HUES48 (cell line): ENCODE measurements around the gene WFS1.

ENCODE experiments used
- H3K27ac ChIP-seq: one replicate; pipeline ENCODE4 v1.7.0; 2013; ENCODE audit warnings: low read depth, low read length, inconsistent platforms
- H3K27me3 ChIP-seq: 2 replicates; pipeline ENCODE4 v1.6.1; 2013; ENCODE audit warnings: mild to moderate bottlenecking, low read length; ENCODE audit not compliant: control insufficient read depth, insufficient read depth
- H3K36me3 ChIP-seq: 2 replicates; pipeline ENCODE4 v1.6.1; 2013; ENCODE audit warnings: low read length; ENCODE audit not compliant: control insufficient read depth, insufficient read depth
- H3K4me1 ChIP-seq: 2 replicates; pipeline ENCODE4 v1.6.1; 2013; ENCODE audit warnings: mild to moderate bottlenecking, low read length; ENCODE audit not compliant: control insufficient read depth, insufficient read depth
- H3K4me3 ChIP-seq: 2 replicates; pipeline ENCODE4 v1.5.1; 2013; ENCODE audit warnings: mild to moderate bottlenecking, low read depth, low read length
- H3K9ac ChIP-seq: 2 replicates; pipeline ENCODE4 v1.6.1; 2013; ENCODE audit warnings: mild to moderate bottlenecking, low read depth, low read length, moderate library complexity
- H3K9me3 ChIP-seq: 2 replicates; pipeline ENCODE4 v1.6.1; 2013; ENCODE audit warnings: low read length; ENCODE audit not compliant: control insufficient read depth, insufficient read depth

Gene WFS1

GRCh38 chr4:6229095-6229494 is 40.6 kb upstream of the WFS1 start:
- no peaks in the 10 kb centered on the region for H3K27me3 ChIP-seq
- no peaks in the 10 kb centered on the region for H3K36me3 ChIP-seq
- H3K4me3 ChIP-seq: no peak overlapping the region
- no peak overlapping the region for H3K27ac ChIP-seq
- no peaks in the 10 kb centered on the region for H3K9me3 ChIP-seq
- H3K4me1 ChIP-seq: no peaks in the 10 kb centered on the region
- H3K9ac ChIP-seq: no peak overlapping the region

- Histone ChIP-seq H3K9ac (no peak overlapping the region), H3K36me3 (no peaks in the 10 kb centered on the region), H3K27ac (no peak overlapping the region), H3K9me3 (no peaks in the 10 kb centered on the region), H3K27me3 (no peaks in the 10 kb centered on the region), H3K4me1 (no peaks in the 10 kb centered on the region), H3K4me3 (no peak overlapping the region)
These were observed 39.8 kb upstream of the WFS1 start for GRCh38 chr4:6229671-6230501.

- Histone ChIP-seq H3K27ac (no peak overlapping the region), H3K36me3 (no peaks in the 10 kb centered on the region), H3K9me3 (no peaks in the 10 kb centered on the region), H3K4me1 (no peaks in the 10 kb centered on the region), H3K4me3 (no peak overlapping the region), H3K9ac (no peak overlapping the region), H3K27me3 (no peaks in the 10 kb centered on the region)
These were observed 39.2 kb upstream of the WFS1 start for GRCh38 chr4:6230502-6230785.

- Histone ChIP-seq H3K36me3 (no peaks in the 10 kb centered on the region), H3K9ac (no peak overlapping the region), H3K27ac (no peak overlapping the region), H3K27me3 (no peaks in the 10 kb centered on the region), H3K9me3 (no peaks in the 10 kb centered on the region), H3K4me3 (no peak overlapping the region), H3K4me1 (no peaks in the 10 kb centered on the region)
These were observed 38.6 kb upstream of the WFS1 start for GRCh38 chr4:6230827-6231662.

- no peaks in the 10 kb centered on the region for H3K9me3 ChIP-seq
- no peak overlapping the region for H3K4me3 ChIP-seq
- H3K4me1 ChIP-seq: no peaks in the 10 kb centered on the region
- no peaks in the 10 kb centered on the region for H3K36me3 ChIP-seq
- H3K27ac ChIP-seq: no peak overlapping the region
- no peaks in the 10 kb centered on the region for H3K27me3 ChIP-seq
- no peak overlapping the region for H3K9ac ChIP-seq
These were observed 37.9 kb upstream of the WFS1 start for GRCh38 chr4:6231663-6232165.

DNA sequence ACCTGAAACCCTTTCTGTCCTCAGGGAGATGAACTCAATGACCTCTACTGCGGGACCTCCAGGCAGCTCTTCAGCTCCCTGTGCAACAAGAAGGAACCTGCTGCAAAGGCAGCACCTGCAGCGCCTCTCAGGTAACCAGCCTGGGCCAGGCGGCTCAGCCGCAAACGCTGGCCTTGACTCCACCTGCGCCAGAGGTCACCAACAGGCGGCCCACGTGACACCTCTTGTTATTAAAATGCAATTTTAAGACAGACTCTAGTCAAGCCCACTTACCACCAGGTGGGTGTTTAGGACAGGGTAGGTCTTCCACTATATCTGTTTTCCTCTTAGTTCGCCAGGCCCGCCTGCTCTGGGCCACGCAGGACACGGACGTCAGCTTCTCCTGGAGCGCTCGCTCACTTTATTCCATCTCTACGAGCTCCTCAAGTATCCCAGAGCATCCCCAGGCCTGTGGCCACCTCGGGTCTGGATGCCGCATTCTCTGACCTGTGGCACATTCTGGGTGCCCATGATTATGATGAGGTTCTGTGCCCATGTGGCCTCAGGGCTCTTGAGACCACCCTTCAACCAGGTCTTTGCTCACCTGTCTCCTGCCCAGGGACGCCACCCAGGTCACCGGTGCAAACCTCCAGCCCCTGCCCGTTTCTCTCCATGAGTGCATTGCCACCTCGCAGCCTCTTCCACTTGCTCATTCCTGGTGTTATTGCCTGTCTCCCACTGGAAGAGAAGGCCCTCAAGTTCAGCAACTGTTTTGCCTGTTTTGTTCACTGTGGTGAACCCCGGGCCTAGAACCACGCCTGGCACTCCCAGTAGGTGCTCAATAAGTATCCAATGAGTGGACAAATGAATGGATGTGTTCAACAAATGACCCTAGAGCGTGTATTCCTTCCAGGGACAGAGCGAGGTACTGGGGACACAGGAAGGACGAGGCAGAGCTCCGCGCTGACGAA is 36.5 kb upstream of the WFS1 start:
- Histone ChIP-seq H3K9me3 (no peaks in the 10 kb centered on the region), H3K27me3 (no peaks in the 10 kb centered on the region), H3K36me3 (no peaks in the 10 kb centered on the region), H3K4me3 (no peak overlapping the region), H3K9ac (no peak overlapping the region), H3K27ac (no peak overlapping the region), H3K4me1 (no peaks in the 10 kb centered on the region)

DNA sequence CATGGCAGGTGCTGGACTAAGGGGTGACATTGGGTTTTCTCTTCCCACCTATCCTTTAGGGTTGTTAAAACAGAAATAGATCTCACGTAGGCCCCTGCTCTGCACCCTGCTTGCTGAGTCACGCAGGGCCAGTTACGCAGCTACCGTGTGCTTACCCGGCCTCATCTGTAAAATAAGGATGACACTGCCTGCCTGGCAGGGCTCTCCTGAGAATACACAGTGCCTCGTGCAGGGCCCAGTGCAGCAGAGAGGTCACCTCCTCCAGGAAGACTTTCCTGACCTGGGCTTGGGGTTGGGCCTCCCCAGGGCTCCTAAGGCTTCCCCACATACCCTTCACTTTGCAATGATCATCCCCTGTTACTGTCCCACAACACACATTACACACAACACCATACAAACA is 35.7 kb upstream of the WFS1 start:
- Histone ChIP-seq H3K9ac (no peak overlapping the region), H3K4me3 (no peak overlapping the region), H3K4me1 (no peaks in the 10 kb centered on the region), H3K27me3 (no peaks in the 10 kb centered on the region), H3K9me3 (no peaks in the 10 kb centered on the region), H3K27ac (no peak overlapping the region), H3K36me3 (no peaks in the 10 kb centered on the region)

- Histone ChIP-seq H3K27me3 (no peaks in the 10 kb centered on the region), H3K4me1 (no peaks in the 10 kb centered on the region), H3K36me3 (no peaks in the 10 kb centered on the region), H3K27ac (no peak overlapping the region), H3K9me3 (no peaks in the 10 kb centered on the region), H3K4me3 (no peak overlapping the region), H3K9ac (no peak overlapping the region)
These were observed 34.6 kb upstream of the WFS1 start for GRCh38 chr4:6235012-6235411.

DNA sequence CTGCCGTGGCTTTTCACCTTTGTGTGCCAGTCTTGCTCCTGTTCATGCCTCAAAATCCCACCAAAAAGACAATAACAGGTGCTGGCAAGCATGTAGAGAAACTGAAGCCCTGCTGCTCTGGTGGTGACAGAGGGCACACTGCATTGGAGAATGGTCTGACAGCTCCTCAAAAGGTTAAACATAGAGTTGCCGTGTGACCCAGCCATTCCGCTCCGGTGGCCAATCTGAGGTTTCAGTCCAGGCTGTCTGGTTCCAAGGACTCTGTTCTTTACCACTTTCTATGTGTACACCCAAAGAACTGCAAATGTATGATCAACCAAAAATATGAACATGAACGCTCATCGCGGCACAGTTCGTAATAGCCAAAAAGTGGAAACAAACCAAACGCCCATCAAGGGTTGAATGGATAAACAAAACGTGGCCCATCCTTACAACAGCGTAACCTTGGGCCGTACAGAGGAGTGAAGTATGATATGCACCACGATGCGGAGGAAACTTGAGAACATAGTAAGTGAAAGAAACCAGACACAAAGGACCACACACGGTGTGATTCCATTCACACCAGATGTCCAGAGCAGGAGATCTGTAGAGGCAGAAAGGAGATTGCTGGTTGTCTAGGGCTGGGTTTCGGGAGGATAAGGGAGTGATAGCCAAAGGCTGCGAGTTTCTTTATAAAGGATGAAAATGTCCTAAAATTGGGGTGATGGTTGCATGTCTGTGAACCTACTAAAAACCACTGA is 33.6 kb upstream of the WFS1 start:
- H3K27me3 ChIP-seq: no peaks in the 10 kb centered on the region
- H3K9ac ChIP-seq: no peak overlapping the region
- H3K27ac ChIP-seq: no peak overlapping the region
- H3K4me3 ChIP-seq: no peak overlapping the region
- no peaks in the 10 kb centered on the region for H3K4me1 ChIP-seq
- H3K36me3 ChIP-seq: no peaks in the 10 kb centered on the region
- no peaks in the 10 kb centered on the region for H3K9me3 ChIP-seq

DNA sequence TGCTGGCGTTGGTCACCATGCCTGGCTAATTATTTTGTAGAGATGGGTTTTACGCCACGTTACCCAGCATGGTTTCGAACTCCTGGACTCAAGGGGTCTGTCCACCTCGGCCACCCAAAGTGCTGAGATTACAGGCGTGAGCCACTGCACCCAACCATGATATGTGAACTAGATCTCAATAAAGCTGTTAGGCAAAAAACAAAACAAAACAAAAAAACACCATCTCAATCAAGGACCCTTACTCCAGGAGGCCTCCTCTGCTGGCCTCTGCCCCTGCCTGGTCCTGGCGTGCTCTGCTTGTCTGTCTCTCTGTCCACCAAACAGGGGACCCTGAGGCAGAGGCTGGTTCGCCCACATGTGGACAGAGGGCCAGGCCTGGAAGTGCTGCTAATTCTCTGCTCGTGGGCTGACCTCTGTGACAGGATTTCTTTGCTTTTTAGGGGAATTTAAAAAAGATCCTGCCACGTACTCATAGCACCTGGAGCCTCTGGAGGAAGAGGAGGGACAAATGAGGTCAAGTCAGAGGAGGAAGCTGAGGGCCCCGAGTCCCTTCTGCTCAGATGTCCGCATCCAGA is 32.7 kb upstream of the WFS1 start:
- H3K4me1 ChIP-seq: no peaks in the 10 kb centered on the region

More for the DNA sequence above, 32.7 kb upstream of the WFS1 start:
- H3K27ac ChIP-seq: no peak overlapping the region
- H3K9ac ChIP-seq: no peak overlapping the region
- H3K9me3 ChIP-seq: no peaks in the 10 kb centered on the region
- H3K36me3 ChIP-seq: no peaks in the 10 kb centered on the region
- H3K27me3 ChIP-seq: no peaks in the 10 kb centered on the region
- no peak overlapping the region for H3K4me3 ChIP-seq
